Esophagus squamous epithelium (tissue), 5 donors: Measurements from ENCODE around the gene MAP1LC3B. TPM values are rescaled to one million over a fixed set of nuclear protein-coding genes. Genes with fewer than 3 reads are reported as not detected.

Source experiments
- DNase-seq: peaks from one replicate; lab custom pipeline; 2025; lab: John Stamatoyannopoulos, UW
- H3K27ac ChIP-seq, 4 donors: fragments of 200-600 bp; sonication (generic); one replicate each; pipeline ENCODE4 v1.5.1; 2016 to 2019; ENCODE audit warnings: mild to moderate bottlenecking in 1 of 4
- H3K27me3 ChIP-seq, 4 donors: fragments of 200-600 bp; sonication (generic); 1 replicate in 3 of 4; 2 replicates in 1 of 4; pipeline versions ENCODE4 v1.5.1 to v1.6.0; 2017 to 2021; ENCODE audit warnings: antibody characterized with exemption in 1 of 4
- H3K36me3 ChIP-seq, 3 donors: fragments of 200-600 bp; sonication (generic); one replicate each; pipeline ENCODE4 v1.5.1; 2016 to 2019
- H3K4me1 ChIP-seq, 3 donors: fragments of 200-600 bp; sonication (generic); one replicate each; pipeline ENCODE4 v1.5.1; 2017 to 2019
- H3K4me3 ChIP-seq, 4 donors: fragments of 200-600 bp; sonication (generic); 1 replicate in 3 of 4; 2 replicates in 1 of 4; pipeline ENCODE4 v1.5.1; 2016 to 2019; ENCODE audit warnings: mild to moderate bottlenecking in 2 of 4, moderate library complexity in 1 of 4
- H3K9me3 ChIP-seq, 3 donors: fragments of 200-600 bp; sonication (generic); one replicate each; pipeline ENCODE4 v1.5.1; 2016 to 2019
- CTCF ChIP-seq, 6 experiments: fragments of 450-650 bp in 4 of 6; fragments of 200-600 bp in 2 of 6; sonication (generic) in 2 of 6; IDR thresholded peaks; one replicate each; pipeline ENCODE4 v1.5.1; 2016 to 2019; ENCODE audit warnings: antibody characterized with exemption in 6 of 6, mild to moderate bottlenecking in 4 of 6, moderate library complexity in 4 of 6
- POLR2A ChIP-seq, 4 donors: fragments of 450-650 bp; IDR thresholded peaks; one replicate each; pipeline ENCODE4 v1.6.1; 2017; ENCODE audit warnings: antibody characterized with exemption in 4 of 4, mild to moderate bottlenecking in 4 of 4, moderate library complexity in 3 of 4
- WGBS, 2 donors: methylation state at CpG; one replicate each; pipeline ENCODE4 v1.1.5; 2018; 5-methylcytosine and 5-hydroxymethylcytosine counted together
- intact Hi-C: fragments of 100-400 bp; cut with DNase I; formaldehyde crosslinking; loops from one replicate; pipeline ENCODE4 v1.15.0; 2022
- total RNA-seq, 4 donors: library from RNA; depleted of rRNA; stranded (reverse); fragments of >200 nt; gene quantifications; one replicate each; pipeline ENCODE4 v1.1.0, GENCODE V29; 2016
- donor health status: DM: yes; HTN: yes; CAD: no.

Gene MAP1LC3B
- total RNA-seq, 4 donors from 2014 or later, result 14.2 to 38.0 (median 24.4) TPM

DNA sequence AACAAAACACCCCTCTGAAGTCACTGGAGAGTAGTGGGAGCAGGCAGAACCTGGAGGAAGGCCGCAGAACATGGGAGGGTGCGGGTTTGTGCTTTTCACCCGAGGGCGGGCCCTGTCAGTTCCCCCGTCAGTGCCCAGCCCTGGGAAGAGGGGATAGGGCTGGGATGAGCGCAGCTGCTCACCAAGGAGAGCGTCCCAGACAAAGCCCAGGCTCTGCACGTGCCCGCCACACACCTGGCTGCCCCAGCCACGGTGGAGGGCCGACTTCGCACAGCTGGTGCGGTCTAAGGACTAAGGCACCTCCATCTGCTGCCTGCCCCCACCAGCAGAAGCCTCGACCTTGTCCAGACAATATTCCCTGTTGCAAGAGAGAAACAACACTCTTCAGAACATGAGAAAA, 61.2 kb downstream of the MAP1LC3B start:
- Histone ChIP-seq H3K27me3 (no peaks in the 10 kb centered on the region), H3K27ac (no peak overlapping the region), H3K4me1 (peaks cover 0 to 16% (median 4%) of the 10 kb centered on the region in 3 donors), H3K36me3 (peaks cover 6 to 93% (median 9%) of the 10 kb centered on the region in 3 donors), H3K4me3 (no peak overlapping the region), H3K9me3 (no peaks in the 10 kb centered on the region)
- WGBS, 2 donors, result 75 to 94% methylated on average over 3 to 9 of the region's 14 CpGs
- DNase-seq, result no peak
- intact Hi-C loops, result no loop called here
- no peak for TF ChIP-seq POLR2A (IDR thresholded peaks at IDR 0.05)
- no peak for TF ChIP-seq CTCF (IDR thresholded peaks at IDR 0.05)

Other genes starting within 250 kb of the MAP1LC3B start
- gene C16orf95, start 74.9 kb upstream of the MAP1LC3B start, total RNA-seq, result under 1 TPM; 0.38 to 0.95 (median 0.85) TPM
- 10 to 100 TPM; 18.3 to 43.7 (median 21.2) TPM for gene FBXO31, start 8.6 kb upstream of the MAP1LC3B start, total RNA-seq
- 10 to 100 TPM in 3 of 4 donors, 1 to 10 TPM in 1; 8.3 to 19.6 (median 14.7) TPM for gene ZCCHC14, start 100.7 kb downstream of the MAP1LC3B start, total RNA-seq
- under 1 TPM in 3 of 4 donors, not detected in 1; 0.29 to 0.76 (median 0.45) TPM for gene JPH3, start 210.2 kb downstream of the MAP1LC3B start, total RNA-seq